HG02943 (cell line): ENCODE data around the gene TRMT61A.

Experiments used
- ATAC-seq: cut with Tn5 transposase; IDR thresholded peaks from one replicate; pipeline ENCODE4 v1.9.1; 2021; ENCODE audit warnings: mild to moderate bottlenecking, low read depth, moderate library complexity; ENCODE audit not compliant: unreplicated experiment

Gene TRMT61A

DNA sequence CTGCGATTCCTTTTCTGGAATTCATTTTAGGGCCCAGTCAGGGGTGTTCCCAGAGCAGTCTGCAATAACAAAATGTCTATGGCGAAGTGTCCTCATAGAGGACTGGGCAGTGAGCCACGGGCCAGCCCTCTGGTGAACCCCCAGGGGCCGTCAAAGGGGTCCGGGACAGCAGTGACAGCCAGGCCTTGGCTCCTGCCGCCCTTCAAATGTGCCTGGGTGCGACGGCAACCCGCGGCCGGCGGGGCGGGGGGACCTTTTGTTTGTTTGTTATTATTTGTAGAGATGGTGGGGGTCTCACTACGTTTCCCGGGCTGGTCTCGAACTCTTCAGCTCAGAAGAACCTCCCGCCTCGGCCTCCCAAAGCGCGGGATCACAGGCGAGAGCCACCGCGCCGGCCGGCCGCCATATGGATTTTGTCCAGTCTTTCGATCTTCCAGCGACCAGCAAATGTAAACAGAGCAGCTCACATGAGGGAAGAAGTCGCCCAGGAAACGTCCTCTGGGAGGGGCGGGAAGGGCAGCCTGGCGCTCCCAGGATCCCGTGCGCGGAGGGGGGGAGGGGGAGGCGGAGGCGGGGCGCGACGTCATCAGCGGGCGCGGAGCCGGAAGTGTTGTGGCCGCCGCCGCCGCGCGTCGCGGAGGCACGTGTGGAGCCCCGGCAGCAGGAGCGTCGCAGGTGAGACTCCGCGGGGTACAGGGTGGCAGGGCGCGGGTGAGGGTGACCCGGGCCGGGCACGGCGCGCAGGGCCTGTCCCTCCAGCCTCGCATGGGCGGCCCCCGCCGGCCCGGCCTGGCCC lies at the start of gene TRMT61A:
TRMT61A (plus strand) TSS at position 610 of the 796 bp plus-strand sequence. CDS start 783 bp downstream, outside the sequence.
- no peak for ATAC-seq

- ATAC-seq = no peak
Measured at GRCh38 chr14:103480595-103480994, 48.4 kb upstream of the TRMT61A start.

GRCh38 chr14:103483600-103483999 lies 45.4 kb upstream of the TRMT61A start:
- no peak for ATAC-seq

DNA sequence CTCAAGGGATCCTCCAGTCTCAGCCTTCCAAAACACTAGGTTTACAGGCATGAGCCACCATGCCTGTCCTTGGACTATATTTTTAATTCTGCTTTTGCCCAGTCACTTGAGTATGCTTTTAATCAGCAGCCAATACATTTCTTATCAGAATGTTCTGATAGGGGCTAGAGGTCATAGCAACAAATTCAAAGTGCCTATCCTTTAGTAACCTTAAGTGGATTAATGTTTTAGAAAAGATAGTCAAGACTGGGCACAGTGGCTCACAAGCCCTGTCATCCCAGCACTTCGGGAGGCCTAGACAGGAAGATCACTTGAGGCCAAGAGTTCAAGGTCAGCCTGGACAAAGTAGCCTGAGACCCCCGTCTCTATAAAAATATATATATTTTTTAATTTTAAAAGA lies 43.5 kb upstream of the TRMT61A start:
- no peak for ATAC-seq

DNA sequence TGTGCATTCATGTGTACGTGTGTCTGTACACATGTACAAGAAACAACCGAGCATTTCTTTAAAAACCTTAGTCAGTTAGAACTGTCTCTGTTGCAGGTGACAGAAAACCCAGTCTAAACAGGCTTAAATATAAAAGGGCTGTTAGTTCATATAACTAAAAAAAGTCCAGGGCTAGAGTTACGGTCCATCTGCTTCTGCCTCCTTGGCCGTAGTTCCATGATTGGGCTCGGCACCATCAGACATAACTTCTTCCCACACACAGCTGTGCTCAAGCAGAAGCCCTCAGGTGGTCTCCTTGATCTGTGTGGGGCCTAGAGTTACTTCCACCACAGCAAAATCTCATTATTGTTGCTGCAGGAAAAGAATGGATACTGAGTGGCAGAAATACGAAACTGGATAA lies 40.9 kb upstream of the TRMT61A start:
- ATAC-seq = no peak

DNA sequence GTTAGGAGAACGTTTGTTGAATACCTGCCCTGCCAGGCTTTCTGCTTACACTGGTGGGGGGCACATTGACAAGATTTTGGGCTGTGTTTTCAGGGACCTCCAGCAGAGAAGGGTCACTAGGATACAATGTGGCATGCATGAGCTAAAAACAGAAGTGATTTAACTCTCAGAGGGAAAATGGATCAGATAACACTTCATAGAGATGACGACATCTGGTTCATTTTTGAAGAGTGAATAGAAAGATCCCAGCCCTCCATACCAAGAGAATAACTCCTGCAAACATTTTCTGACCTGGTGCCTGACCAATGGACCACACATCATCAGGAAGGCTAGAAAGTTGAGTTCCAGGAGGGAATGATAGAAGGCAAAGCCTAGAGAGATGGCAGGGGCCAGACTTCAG lies 40.0 kb upstream of the TRMT61A start:
- ATAC-seq = no peak

DNA sequence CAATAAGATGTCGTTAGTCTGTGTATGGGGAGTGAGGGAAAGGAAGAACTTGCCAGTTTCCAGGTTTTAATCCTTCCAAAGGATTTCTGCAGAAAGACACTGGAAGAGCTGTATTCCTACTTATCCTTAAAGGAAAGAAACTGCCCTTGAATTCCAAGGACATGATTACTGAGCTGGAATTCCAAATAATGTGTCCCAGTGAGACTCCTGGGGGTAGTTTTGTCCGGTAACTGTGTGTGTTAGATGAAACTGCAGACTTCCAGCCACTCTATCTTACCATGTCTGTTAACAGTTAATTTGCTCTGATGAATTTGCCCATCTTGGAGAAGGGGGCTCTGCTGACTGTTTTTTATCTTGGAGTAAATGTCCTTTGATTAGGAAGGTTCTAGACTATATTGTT lies 39.4 kb upstream of the TRMT61A start:
- no peak for ATAC-seq

DNA sequence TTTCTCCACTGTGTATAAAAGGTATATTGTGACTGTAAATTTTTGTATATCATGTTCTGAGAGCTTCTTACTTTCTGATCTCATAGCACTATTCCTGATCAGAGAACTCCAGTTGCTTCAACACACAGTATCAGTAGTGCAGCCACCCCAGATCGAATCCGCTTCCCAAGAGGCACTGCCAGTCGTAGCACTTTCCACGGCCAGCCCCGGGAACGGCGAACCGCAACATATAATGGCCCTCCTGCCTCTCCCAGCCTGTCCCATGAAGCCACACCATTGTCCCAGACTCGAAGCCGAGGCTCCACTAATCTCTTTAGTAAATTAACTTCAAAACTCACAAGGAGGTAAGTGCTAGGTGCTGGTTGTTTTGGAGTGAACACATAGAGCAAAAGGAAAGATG lies 37.3 kb upstream of the TRMT61A start:
- no peak for ATAC-seq

DNA sequence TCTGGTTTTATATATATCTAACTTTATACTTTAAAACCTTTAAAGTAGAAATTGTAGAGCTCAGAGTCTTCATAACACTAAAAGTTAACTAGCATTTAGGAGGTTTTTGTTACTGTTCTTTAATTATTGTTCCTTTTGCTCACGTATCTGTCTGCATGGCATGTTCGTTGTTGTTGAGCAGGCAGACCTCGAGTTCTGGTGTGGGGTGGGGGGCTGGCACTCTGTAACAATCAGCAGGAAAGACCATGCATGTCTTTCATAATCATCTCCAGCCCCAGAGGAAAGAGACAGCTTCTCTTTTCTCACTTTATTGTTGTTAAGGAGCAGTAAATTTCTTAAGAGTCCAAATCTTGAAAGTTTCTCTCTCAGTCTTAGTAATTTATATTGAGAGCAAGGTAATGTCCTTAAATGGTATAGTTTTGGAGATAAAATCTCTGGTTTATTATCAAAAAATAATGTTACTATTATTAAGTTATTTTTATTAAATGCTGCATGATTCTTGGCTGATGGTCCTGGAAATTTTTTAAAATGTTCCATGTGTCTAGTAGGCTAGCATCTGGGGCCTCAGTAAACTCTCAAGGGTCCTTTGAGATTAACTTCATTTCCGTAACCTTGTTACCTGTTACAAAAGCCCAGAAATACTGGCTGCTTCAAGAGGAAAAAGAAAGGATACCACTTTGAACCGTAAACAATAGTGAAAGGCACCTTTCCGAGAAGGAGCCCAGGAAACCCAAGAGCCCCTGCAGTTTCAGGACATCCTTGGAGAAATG lies 36.7 kb upstream of the TRMT61A start:
- no peak for ATAC-seq

- no peak for ATAC-seq
Measured at GRCh38 chr14:103495854-103496253, 33.1 kb upstream of the TRMT61A start.

DNA sequence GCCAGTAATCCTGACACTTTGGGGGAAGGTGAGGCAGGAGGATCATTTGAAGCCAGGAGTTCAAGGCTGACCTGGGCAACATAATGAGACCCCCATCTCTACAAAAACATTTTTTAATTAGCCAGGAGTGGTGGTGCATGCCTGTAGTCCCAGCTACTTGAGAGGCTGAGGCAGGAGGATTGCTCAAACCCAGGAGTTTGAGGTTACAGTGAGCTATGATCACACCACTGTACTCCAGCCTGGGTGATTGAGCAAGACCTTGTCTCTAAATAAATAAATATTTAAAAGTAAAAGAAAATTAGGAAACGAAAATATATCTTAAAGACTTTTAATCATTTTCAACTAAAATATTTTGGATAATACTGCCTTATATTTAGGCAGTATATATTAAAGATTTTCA lies 32.2 kb upstream of the TRMT61A start:
- no peak for ATAC-seq

GRCh38 chr14:103499709-103500108 lies 29.3 kb upstream of the TRMT61A start:
- no peak for ATAC-seq

- ATAC-seq = no peak
Measured at GRCh38 chr14:103500148-103500990, 28.6 kb upstream of the TRMT61A start.

DNA sequence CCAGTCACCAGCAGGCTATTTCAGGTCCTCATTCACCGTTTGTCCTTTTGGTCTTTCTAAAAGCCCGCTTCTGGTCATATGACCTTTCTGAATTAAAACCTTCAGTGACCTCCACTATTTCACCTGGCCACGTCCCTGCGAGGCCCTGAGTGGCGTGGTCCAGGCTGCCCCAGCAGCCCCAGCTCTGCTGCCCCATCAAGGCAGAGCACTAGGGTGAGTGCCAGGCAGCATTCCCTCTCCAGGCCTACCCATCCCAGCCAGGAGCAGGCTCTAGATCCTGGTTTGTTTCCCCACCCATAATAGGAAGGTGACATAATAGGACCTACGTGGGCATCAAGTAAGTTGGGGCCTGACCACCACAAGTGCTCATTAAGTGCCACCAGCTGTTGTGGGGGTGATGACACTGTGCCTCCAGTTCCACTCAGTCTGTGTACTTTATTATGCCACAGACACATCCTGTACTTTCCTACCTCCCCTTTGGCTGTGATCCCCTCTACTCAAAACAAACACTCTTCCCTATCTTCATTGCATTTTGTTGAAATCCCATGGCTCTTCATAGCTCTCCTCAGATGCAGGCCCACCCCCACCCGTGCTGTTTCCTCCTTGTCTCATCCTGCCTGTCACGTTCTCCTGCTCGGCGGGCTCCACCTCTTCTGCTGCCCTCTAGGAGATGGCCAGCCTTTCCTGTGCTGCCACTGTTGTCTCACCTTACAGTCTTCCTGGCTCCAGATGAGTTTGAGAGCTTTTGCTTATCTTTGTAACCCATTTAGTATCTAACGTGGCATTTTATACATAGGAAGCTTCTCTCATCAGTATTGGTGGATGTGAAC lies 27.7 kb upstream of the TRMT61A start:
- no peak for ATAC-seq

GRCh38 chr14:103501921-103502669 lies 26.9 kb upstream of the TRMT61A start:
- ATAC-seq = no peak

GRCh38 chr14:103502877-103503276 lies 26.1 kb upstream of the TRMT61A start:
- no peak for ATAC-seq

DNA sequence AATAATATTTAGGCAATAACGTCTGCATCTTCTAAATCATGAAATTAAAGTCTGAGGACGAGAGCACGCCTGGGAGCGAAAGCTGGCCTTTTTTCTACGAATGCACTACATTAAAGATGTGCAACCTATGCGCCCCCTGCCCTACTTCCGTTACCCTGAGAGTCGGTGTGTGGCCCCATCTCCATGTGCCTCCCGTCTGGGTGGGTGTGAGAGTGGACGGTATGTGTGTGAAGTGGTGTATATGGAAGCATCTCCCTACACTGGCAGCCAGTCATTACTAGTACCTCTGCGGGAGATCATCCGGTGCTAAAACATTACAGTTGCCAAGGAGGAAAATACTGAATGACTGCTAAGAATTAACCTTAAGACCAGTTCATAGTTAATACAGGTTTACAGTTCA lies 25.7 kb upstream of the TRMT61A start:
- no peak for ATAC-seq

DNA sequence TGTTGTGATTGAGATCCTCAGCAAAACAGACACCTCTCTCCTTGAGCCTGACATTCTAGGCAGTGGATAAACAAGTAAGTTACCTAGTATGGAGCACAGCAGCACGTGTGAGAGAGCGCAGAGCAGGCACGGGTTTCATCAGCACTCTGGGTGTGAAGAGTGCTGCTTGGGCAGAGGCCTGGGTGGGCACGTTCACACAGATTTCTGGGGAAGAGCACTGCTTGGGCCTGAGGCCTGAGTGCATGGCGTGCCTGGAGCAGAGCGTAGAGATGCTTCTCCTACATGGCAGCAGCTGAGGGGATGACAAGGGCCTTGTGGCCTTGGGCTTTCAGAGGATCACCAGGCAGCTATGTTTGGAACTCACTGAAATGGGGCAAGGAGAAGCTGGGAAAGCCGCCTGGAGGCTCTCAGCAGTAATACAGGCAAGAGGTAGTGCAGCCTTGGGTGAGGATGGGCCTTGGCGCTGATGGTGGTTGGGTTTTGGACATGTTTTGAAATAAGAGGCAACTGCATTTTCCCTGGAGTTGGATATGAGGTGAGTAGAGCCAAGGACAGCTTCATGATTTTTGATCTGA lies 23.9 kb upstream of the TRMT61A start:
- ATAC-seq = no peak

DNA sequence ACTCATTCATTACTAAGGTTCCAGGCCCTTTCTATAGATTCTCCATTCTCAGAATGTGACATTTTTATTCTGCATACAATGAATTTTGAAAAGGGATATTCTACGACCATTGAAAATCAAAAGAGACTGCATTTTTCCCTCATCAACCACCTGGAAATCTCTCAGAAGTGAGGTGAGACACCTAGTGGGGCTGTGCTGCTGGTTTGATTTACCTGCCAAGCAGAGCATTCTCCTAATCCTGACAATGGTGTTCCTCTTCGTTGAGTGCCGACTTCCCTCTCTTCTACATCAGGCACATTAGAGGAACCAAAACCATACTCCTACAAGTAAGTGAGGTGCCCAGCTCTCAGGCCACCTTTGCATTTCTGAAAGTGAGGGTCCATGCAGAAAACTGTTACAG lies 21.2 kb upstream of the TRMT61A start:
- no peak for ATAC-seq
